Smooth muscle cell (in vitro differentiated cells): ENCODE results near the gene CYB561D1. TPM values are rescaled to one million over a fixed set of nuclear protein-coding genes. Genes with fewer than 3 reads are reported as not detected.

Source experiments
- DNase-seq: peaks from one replicate; lab custom pipeline; 2025; ENCODE audit not compliant: unreplicated experiment; lab: John Stamatoyannopoulos, UW
- H2AFZ ChIP-seq: fragments of 200-600 bp; sonication (generic); 2 replicates; pipeline ENCODE4 v1.6.0; 2016; ENCODE audit warnings: antibody characterized with exemption, low read depth, mild to moderate bottlenecking
- H3F3A ChIP-seq: fragments of 200-600 bp; sonication (generic); 2 replicates; pipeline ENCODE4 v1.6.0; 2017; ENCODE audit warnings: antibody characterized with exemption, low read depth
- H3K27ac ChIP-seq: fragments of 200-600 bp; sonication (generic); 2 replicates; pipeline ENCODE4 v1.5.1; 2016; ENCODE audit warnings: low read depth, mild to moderate bottlenecking
- H3K27me3 ChIP-seq: fragments of 200-600 bp; sonication (generic); 2 replicates; pipeline ENCODE4 v1.6.1; 2016; ENCODE audit warnings: low read depth, mild to moderate bottlenecking
- H3K36me3 ChIP-seq: fragments of 200-600 bp; sonication (generic); 2 replicates; pipeline ENCODE4 v1.5.1; 2016; ENCODE audit warnings: low read depth
- H3K4me1 ChIP-seq: fragments of 200-600 bp; sonication (generic); 2 replicates; pipeline ENCODE4 v1.5.1; 2016; ENCODE audit warnings: low read depth
- H3K4me2 ChIP-seq: fragments of 200-600 bp; sonication (generic); 2 replicates; pipeline ENCODE4 v1.6.0; 2016; ENCODE audit warnings: mild to moderate bottlenecking
- H3K4me3 ChIP-seq: fragments of 200-600 bp; sonication (generic); 2 replicates; pipeline ENCODE4 v1.5.1; 2016; ENCODE audit warnings: mild to moderate bottlenecking
- H3K79me2 ChIP-seq: fragments of 200-600 bp; sonication (generic); 2 replicates; pipeline ENCODE4 v1.6.0; 2016; ENCODE audit warnings: low read depth, mild to moderate bottlenecking
- H3K9ac ChIP-seq: fragments of 200-600 bp; sonication (generic); 2 replicates; pipeline ENCODE4 v1.6.0; 2016; ENCODE audit warnings: low read depth
- H3K9me3 ChIP-seq: fragments of 200-600 bp; sonication (generic); replicated peaks from 2 replicates; pipeline ENCODE4 v1.5.1; 2016; ENCODE audit warnings: low read depth
- H4K20me1 ChIP-seq: fragments of 200-600 bp; sonication (generic); 2 replicates; pipeline ENCODE4 v1.6.0; 2016; ENCODE audit warnings: low read depth
- CTCF ChIP-seq: fragments of 200-600 bp; sonication (generic); IDR thresholded peaks from 2 replicates; pipeline ENCODE4 v1.5.1; 2017; ENCODE audit warnings: borderline replicate concordance, mild to moderate bottlenecking, antibody characterized with exemption; ENCODE audit not compliant: insufficient read depth, poor library complexity, severe bottlenecking
- WGBS: methylation state at CpG from one replicate; pipeline ENCODE4 v1.1.7; 2016; ENCODE audit warnings: low lambda C conversion rate; 5-methylcytosine and 5-hydroxymethylcytosine counted together
- polyA plus RNA-seq: library from polyadenylated mRNA; unstranded; fragments of >200 nt; fragmentation: Nextera tagmentation; extraction: Ambion mirVana; gene quantifications from 2 replicates; pipeline ENCODE4 v1.2.1, GENCODE V29; 2016
- total RNA-seq: library from RNA; depleted of rRNA; stranded (reverse); fragments of >200 nt; gene quantifications from 2 replicates; pipeline ENCODE4 v1.2.3, GENCODE V29; 2014

CYB561D1 gene
- total and polyA plus RNA-seq, 2 experiments from 2014 or later: 4.5 to 5.3 TPM

- DNase-seq: no peak
- WGBS: 91% methylated on average over 2 of the region's 2 CpGs
Measured at GRCh38 chr1:109513110-109513710, 19.3 kb downstream of the CYB561D1 start.

DNA sequence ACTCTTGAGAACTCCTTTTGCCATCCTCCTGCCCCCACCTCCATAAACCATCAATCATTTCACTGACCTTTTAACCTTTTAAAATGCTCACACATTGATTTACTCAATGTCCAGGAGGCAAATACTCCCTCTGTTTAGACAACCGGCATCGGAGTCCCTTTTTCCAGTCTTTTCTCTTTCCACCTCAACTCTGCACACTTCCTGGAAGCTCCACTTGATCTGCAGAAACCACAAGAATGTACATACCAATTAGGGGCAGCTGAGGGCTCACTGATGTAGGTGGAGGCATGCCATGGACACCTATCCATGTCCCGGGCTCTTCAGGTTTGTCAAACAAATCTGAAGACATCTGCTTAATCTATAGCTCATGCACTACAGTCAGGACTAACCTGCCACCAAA lies 21.0 kb downstream of the CYB561D1 start:
- no peak overlapping the region for H3K4me2 ChIP-seq
- H3K9ac ChIP-seq: no peak overlapping the region
- no peaks in the 10 kb centered on the region for H4K20me1 ChIP-seq
- peaks cover 2% of the 10 kb centered on the region for H3K4me1 ChIP-seq
- H3K27me3 ChIP-seq: peaks cover 31% of the 10 kb centered on the region
- no peaks in the 10 kb centered on the region for H3F3A ChIP-seq
- no peaks in the 10 kb centered on the region for H3K36me3 ChIP-seq
- H3K27ac ChIP-seq: no peak overlapping the region
- H3K9me3 ChIP-seq: no peaks in the 10 kb centered on the region
- H2AFZ ChIP-seq: no peak overlapping the region
- 72% methylated on average over 3 of the region's 3 CpGs for WGBS
- no peak overlapping the region for H3K4me3 ChIP-seq
- no peak for TF ChIP-seq CTCF
- no peak for DNase-seq
- H3K79me2 ChIP-seq: no peaks in the 10 kb centered on the region

More at GRCh38 chr1:109513110-109513710, 19.3 kb downstream of the CYB561D1 start:
- no peaks in the 10 kb centered on the region for H3F3A ChIP-seq
- no peaks in the 10 kb centered on the region for H4K20me1 ChIP-seq
- H3K4me2 ChIP-seq: no peak overlapping the region
- TF ChIP-seq CTCF: no peak
- peaks cover 32% of the 10 kb centered on the region for H3K27me3 ChIP-seq
- no peak overlapping the region for H3K4me3 ChIP-seq
- no peaks in the 10 kb centered on the region for H3K79me2 ChIP-seq
- no peak overlapping the region for H2AFZ ChIP-seq
- no peaks in the 10 kb centered on the region for H3K36me3 ChIP-seq
- H3K4me1 ChIP-seq: peaks cover 7% of the 10 kb centered on the region
- no peak overlapping the region for H3K9ac ChIP-seq
- H3K9me3 ChIP-seq: no peaks in the 10 kb centered on the region
- H3K27ac ChIP-seq: no peak overlapping the region

DNA sequence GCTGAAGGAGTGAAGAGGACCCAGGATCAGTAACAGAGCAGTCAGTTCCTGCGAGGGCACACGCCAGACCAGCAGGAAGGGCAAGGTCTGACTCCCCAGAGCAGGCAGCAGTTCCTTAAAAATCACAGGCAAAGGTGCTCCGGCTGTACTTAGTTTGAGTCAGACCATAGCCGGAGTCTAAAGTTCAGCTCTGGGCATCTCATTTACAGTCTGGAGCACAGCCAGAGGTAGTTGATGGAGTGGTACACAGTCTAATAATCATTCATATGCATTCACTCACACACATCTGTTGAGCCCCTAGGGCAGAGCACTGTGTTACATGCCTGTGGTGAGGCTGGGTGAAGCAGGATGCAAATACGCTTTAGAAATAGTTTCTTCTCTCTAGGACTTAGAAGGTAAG lies 23.0 kb downstream of the CYB561D1 start:
- Histone ChIP-seq H3K4me2 (no peak overlapping the region), H3K4me1 (no peaks in the 10 kb centered on the region), H2AFZ (no peak overlapping the region), H3K27ac (no peak overlapping the region), H3K36me3 (no peaks in the 10 kb centered on the region), H3K9ac (no peak overlapping the region), H3K27me3 (peaks cover 11% of the 10 kb centered on the region), H3K79me2 (no peaks in the 10 kb centered on the region), H3F3A (no peaks in the 10 kb centered on the region), H3K9me3 (no peaks in the 10 kb centered on the region), H3K4me3 (no peak overlapping the region), H4K20me1 (no peaks in the 10 kb centered on the region)
- WGBS: 88% methylated on average over 5 of the region's 5 CpGs
- DNase-seq: no peak
- TF ChIP-seq CTCF: no peak

- H3K9ac ChIP-seq: no peak overlapping the region
- H3K27me3 ChIP-seq: peaks cover 6% of the 10 kb centered on the region
- H3F3A ChIP-seq: no peaks in the 10 kb centered on the region
- H3K4me2 ChIP-seq: no peak overlapping the region
- WGBS: 89% methylated on average over 5 of the region's 5 CpGs
- H3K4me3 ChIP-seq: no peak overlapping the region
- no peaks in the 10 kb centered on the region for H3K36me3 ChIP-seq
- H3K79me2 ChIP-seq: no peaks in the 10 kb centered on the region
- no peak for DNase-seq
- no peak overlapping the region for H3K27ac ChIP-seq
- H2AFZ ChIP-seq: no peak overlapping the region
- no peaks in the 10 kb centered on the region for H3K9me3 ChIP-seq
- no peak for TF ChIP-seq CTCF
- no peaks in the 10 kb centered on the region for H4K20me1 ChIP-seq
- no peaks in the 10 kb centered on the region for H3K4me1 ChIP-seq
Measured at GRCh38 chr1:109517337-109517736, 23.4 kb downstream of the CYB561D1 start.
